ENCODE results near the gene TLX2. TPM values are rescaled to one million over a fixed set of nuclear protein-coding genes. Genes with fewer than 3 reads are reported as not detected.
A peak's percentile ranks its signal among the peaks of the same experiment; 100 is the strongest.

The TLX2 gene
- total RNA-seq, 2 donors from 2014 or later = 0.16 to 1.5 TPM

DNA sequence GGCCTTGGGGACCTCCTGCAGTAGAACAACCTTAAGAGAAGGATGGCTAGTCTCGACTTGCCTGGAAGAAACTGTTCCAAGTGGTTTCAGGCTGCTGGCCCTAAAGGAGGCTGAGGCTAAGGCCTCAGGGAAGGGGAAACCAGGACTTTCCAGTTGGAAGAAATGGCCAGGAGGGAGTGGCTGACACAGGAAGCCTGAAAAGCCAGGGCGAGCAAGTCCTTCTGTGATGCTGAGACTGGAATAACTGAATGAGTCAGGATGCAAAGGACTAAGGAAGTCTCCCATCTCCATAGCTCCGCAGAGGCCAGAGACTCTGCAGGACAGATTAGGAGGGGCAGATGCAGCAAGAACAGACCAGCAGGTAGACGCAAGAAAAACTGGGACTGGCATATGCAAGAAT is 22.9 kb downstream of the TLX2 start:
- Mint-ChIP-seq H3K27ac (no peak overlapping the region), H3K27me3 (peaks cover 40% of the 10 kb centered on the region), H3K4me3 (no peak overlapping the region), H3K36me3 (ENCODE audit: low read depth) (peaks cover 4% of the 10 kb centered on the region), H3K4me1 (peaks cover 4% of the 10 kb centered on the region)
- H3K9me3 ChIP-seq (ENCODE audit: control insufficient read depth, low read length, poor library complexity, severe bottlenecking) = no peaks in the 10 kb centered on the region
- DNase-seq = no peak
- ATAC-seq = no peak

DNA sequence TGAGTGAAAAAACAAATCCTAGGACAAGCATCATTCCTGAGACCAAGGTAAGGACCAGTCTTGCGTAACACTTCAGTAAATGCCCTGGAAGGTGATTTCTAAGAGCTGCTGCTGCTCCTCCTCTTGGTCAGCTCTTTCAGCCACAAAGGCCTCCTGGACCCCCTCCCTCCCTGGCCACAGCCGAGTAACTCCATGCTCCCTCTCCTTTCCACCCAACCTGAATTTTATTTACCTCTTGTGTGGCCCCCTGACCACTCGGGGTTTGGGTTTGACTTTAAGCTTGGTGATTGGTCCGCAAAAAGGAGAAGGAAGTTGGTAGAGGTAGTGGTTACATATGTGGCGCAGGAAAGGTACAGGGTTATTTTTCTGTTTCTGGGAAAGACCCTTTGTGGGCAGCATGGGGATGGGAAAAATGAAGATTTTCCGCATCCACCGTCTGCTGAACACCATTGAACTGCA is 24.7 kb downstream of the TLX2 start:
- Mint-ChIP-seq H3K4me3 (peak overlapping the region; percentile 31), H3K36me3 (ENCODE audit: low read depth) (peaks cover 8% of the 10 kb centered on the region), H3K4me1 (peaks cover 2% of the 10 kb centered on the region), H3K27me3 (peaks cover 54% of the 10 kb centered on the region), H3K27ac (no peak overlapping the region)
- DNase-seq (no peak), ATAC-seq (no peak)
- H3K9me3 ChIP-seq (ENCODE audit: control insufficient read depth, low read length, poor library complexity, severe bottlenecking) = no peaks in the 10 kb centered on the region

DNA sequence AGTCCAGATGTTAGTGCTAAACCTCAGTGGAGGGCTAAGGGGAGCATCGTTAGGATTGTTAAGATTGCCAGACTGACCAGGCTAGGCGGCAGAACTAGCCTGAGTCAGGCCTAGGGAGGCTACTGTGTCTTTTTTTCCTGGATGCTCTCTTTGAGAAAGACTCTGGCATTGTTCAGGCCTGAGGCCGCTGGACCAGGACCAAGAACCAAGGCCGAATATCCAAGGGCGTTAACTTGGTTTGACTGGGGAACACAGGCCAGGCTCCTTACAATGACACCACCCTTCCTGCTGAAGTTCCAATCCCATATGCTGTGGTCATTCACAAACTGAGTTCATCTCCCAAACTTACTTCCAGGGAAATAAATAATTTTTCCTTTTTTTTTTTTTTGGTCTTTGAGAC is 26.0 kb downstream of the TLX2 start:
- no peak overlapping the region for H3K4me3 Mint-ChIP-seq
- no peak overlapping the region for H3K27ac Mint-ChIP-seq
- H3K4me1 Mint-ChIP-seq = peaks cover 4% of the 10 kb centered on the region
- no peak for ATAC-seq
- peaks cover 8% of the 10 kb centered on the region for H3K36me3 Mint-ChIP-seq (ENCODE audit: low read depth)
- H3K9me3 ChIP-seq (ENCODE audit: control insufficient read depth, low read length, poor library complexity, severe bottlenecking) = no peaks in the 10 kb centered on the region
- DNase-seq = no peak
- peaks cover 60% of the 10 kb centered on the region for H3K27me3 Mint-ChIP-seq

DNA sequence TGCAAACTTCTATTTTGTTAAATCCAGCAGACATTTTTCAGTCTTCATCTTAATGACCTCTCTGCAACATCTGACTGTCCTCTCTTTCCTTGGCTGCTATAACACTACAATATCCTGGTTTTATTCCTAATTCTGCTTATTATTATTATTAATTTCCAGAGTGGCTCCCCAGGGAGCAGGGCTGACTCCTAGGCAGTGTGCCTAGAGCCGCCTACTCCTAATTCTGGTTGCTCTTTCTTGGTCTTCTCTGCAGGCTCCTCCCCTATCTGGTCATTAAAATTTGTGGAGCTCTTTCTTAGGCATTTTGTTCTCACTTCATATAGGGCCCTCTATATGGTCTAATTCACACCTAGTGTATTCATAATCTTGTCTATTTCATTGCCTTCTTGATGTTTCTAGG is 28.7 kb downstream of the TLX2 start:
- ATAC-seq = no peak
- no peak overlapping the region for H3K4me3 Mint-ChIP-seq
- peaks cover 74% of the 10 kb centered on the region for H3K27me3 Mint-ChIP-seq

DNA sequence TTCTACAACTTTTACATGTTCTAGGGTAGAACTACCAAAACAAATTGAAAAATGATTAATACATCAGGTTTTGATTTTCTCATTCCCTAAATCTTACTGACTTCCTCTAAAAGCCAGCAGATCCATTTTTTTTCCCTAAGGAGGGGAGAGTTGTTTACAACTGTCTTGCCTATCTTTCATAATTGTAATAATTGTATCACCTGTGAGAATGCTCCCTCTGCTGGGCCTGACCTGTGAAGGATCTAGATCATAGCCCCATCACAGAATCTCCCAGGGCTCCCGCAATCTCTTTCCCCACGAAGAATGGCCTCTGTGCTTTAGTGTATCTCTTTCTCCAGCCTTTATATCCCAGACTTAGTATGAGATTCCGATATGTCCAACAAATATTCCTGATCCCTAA is 30.4 kb downstream of the TLX2 start:
- H3K36me3 Mint-ChIP-seq (ENCODE audit: low read depth) = peaks cover 16% of the 10 kb centered on the region
- no peak overlapping the region for H3K27ac Mint-ChIP-seq
- H3K27me3 Mint-ChIP-seq = peaks cover 69% of the 10 kb centered on the region
- DNase-seq (no peak), ATAC-seq (no peak)
- H3K4me1 Mint-ChIP-seq = peaks cover 10% of the 10 kb centered on the region
- H3K9me3 ChIP-seq (ENCODE audit: control insufficient read depth, low read length, poor library complexity, severe bottlenecking) = no peaks in the 10 kb centered on the region
- H3K4me3 Mint-ChIP-seq = no peak overlapping the region

More for the DNA sequence above, 28.7 kb downstream of the TLX2 start:
- no peaks in the 10 kb centered on the region for H3K9me3 ChIP-seq (ENCODE audit: control insufficient read depth, low read length, poor library complexity, severe bottlenecking)
- Mint-ChIP-seq H3K4me1 (peaks cover 4% of the 10 kb centered on the region), H3K36me3 (ENCODE audit: low read depth) (peaks cover 11% of the 10 kb centered on the region), H3K27ac (peak overlapping the region; percentile 53)
- no peak for DNase-seq

DNA sequence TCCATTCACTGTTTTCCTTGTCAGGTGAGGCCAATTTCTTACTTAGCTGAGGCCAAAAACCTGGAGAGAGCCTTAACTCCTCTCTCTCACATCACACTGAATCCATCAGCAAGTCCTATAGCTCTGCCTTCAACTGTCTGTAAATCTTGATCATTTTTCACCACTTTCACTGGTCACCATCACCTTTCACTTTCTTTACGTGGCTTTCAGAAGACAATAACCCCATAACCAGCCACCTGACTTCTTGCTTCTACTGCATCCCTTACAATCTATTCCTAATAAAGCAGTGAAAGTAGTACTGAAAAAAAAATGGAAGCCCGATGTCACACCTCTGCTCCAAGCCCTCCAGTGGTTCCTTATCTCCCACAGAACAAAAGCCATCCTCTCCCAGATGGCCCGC is 31.8 kb downstream of the TLX2 start:
- peaks cover 76% of the 10 kb centered on the region for H3K27me3 Mint-ChIP-seq
- H3K9me3 ChIP-seq (ENCODE audit: control insufficient read depth, low read length, poor library complexity, severe bottlenecking) = no peaks in the 10 kb centered on the region
- ATAC-seq (no peak), DNase-seq (no peak)
- H3K4me3 Mint-ChIP-seq = no peak overlapping the region
- H3K36me3 Mint-ChIP-seq (ENCODE audit: low read depth) = peaks cover 18% of the 10 kb centered on the region
- peaks cover 10% of the 10 kb centered on the region for H3K4me1 Mint-ChIP-seq
- H3K27ac Mint-ChIP-seq = no peak overlapping the region

DNA sequence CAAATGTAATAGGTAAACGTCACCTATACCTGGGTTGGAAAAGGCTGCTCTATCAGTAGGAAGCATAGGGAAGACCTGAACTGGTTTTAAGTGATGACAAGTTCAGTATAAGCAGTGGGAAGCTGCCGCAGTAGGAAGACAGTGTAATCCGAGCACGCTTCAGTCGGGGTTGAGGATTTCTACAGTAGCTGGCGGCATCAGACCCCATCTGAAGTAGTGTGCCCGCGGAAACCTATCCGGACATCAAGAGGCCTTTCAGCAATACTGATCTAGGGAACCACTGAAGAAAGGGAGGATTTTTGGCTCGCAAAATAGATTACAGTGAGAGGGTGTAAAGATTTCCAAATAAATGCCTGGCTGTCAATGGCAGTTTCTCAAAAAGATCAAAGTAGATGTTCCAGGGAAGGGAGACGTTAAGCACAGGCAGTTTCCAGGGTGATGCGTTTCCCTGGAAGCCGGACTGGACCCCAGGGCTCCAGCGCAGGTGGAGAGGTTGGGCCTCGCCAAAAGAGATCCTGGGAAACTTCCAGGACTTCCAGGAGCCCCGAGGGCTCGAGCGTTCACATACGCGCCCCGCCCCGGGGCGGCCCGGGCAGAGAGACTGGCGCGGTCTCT is 34.1 kb downstream of the TLX2 start:
- Mint-ChIP-seq H3K27ac (no peak overlapping the region), H3K36me3 (ENCODE audit: low read depth) (peaks cover 18% of the 10 kb centered on the region), H3K4me1 (peaks cover 20% of the 10 kb centered on the region), H3K4me3 (peak overlapping the region; percentile 79), H3K27me3 (peaks cover 68% of the 10 kb centered on the region)
- H3K9me3 ChIP-seq (ENCODE audit: control insufficient read depth, low read length, poor library complexity, severe bottlenecking) = no peaks in the 10 kb centered on the region
- DNase-seq = no peak
- ATAC-seq = peak; percentile 21

DNA sequence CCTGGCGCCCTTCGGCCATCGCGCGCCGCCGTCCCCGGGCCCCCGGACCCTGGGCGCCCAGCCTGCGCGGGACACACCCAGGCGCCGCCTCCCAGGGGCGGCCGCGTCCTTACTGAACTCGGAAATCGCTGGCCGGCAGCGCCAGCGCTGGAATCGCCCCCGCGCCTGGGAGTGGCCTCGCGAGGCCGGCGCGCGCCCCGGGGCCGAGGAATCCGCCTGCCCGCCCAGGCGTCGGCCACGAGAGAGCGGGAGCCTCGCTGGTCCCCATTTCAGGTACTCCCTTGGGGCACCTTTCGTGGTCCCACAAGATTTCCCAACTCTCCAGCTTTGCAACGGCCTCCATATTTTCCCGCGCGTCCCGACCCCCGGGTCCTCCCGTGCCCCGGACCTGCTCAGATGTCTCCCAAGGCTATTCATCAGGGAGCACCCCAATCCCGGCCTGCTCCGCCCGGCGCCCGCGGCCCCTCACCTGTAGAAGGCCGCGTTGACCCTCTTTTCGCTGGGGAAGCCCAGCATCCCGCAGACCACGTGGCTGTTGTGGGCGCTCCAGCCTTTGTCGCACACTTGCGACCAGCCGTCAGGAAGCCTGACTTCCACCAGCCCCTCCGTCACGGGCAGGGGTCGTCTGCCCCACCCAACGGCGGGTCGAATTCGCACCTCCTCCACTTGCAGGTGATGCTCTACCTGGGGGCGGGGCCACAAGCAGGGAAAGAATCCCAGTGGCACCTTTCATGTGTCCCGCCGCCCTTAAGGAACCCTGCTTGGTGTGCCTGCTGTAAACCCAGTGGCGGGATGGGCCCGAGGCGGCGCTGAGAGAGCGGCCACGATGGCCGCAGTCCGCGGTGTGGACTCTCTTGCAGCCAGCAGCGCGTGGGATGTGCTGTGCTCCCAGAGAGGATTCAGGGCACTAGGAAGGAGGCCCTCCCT is 34.9 kb downstream of the TLX2 start:
- peaks cover 23% of the 10 kb centered on the region for H3K4me1 Mint-ChIP-seq
- no peak overlapping the region for H3K27ac Mint-ChIP-seq
- H3K36me3 Mint-ChIP-seq (ENCODE audit: low read depth) = peaks cover 18% of the 10 kb centered on the region
- peaks cover 66% of the 10 kb centered on the region for H3K27me3 Mint-ChIP-seq
- H3K4me3 Mint-ChIP-seq = peak overlapping the region; percentile 75
- ATAC-seq (no peak), DNase-seq (no peak)
- no peaks in the 10 kb centered on the region for H3K9me3 ChIP-seq (ENCODE audit: control insufficient read depth, low read length, poor library complexity, severe bottlenecking)

DNA sequence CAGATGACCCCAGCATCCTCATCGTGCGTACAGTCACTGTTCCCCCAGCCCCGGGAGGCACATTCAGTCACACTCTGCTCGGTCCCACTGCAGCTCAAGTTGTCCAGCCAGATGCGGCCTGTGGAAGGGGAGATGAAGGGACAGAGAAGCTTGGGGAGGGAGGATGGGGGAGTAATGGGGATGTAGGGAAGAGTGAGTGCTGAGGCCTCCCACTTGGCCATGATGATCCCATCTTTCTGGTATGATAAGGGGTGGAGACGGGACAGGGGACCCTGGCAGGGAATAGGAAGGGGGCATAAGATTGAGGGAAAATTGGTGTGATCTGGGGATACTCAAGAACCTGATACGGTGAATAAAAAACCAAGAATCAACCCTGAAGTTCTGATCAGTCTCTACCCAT is 36.0 kb downstream of the TLX2 start:
- Mint-ChIP-seq H3K4me1 (peaks cover 24% of the 10 kb centered on the region), H3K27ac (no peak overlapping the region), H3K36me3 (ENCODE audit: low read depth) (peaks cover 18% of the 10 kb centered on the region), H3K4me3 (no peak overlapping the region), H3K27me3 (peaks cover 60% of the 10 kb centered on the region)
- no peaks in the 10 kb centered on the region for H3K9me3 ChIP-seq (ENCODE audit: control insufficient read depth, low read length, poor library complexity, severe bottlenecking)
- ATAC-seq (no peak), DNase-seq (no peak)

DNA sequence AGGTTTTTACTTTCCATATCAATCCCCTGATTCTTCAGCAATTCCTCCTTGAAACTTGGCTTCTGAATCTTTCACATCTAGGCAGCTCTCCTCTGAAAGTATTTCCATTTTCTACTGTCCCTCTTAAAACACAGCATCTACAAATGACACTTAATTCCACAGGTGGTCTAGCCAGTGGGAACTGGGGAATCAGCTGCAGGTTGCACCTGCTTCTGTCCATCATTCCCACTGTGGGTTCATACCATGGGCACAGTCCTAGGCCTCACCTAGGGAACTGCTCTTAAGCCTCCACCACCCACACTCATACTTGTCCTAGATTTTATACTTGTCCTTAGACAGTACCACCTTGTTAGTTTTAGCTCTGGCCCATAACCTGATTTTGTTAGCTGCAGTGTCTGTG is 37.3 kb downstream of the TLX2 start:
- no peak overlapping the region for H3K27ac Mint-ChIP-seq
- H3K9me3 ChIP-seq (ENCODE audit: control insufficient read depth, low read length, poor library complexity, severe bottlenecking) = no peaks in the 10 kb centered on the region
- H3K27me3 Mint-ChIP-seq = peaks cover 47% of the 10 kb centered on the region
- peaks cover 29% of the 10 kb centered on the region for H3K4me1 Mint-ChIP-seq
- ATAC-seq = no peak
- no peak overlapping the region for H3K4me3 Mint-ChIP-seq
- DNase-seq = no peak
- peaks cover 15% of the 10 kb centered on the region for H3K36me3 Mint-ChIP-seq (ENCODE audit: low read depth)

DNA sequence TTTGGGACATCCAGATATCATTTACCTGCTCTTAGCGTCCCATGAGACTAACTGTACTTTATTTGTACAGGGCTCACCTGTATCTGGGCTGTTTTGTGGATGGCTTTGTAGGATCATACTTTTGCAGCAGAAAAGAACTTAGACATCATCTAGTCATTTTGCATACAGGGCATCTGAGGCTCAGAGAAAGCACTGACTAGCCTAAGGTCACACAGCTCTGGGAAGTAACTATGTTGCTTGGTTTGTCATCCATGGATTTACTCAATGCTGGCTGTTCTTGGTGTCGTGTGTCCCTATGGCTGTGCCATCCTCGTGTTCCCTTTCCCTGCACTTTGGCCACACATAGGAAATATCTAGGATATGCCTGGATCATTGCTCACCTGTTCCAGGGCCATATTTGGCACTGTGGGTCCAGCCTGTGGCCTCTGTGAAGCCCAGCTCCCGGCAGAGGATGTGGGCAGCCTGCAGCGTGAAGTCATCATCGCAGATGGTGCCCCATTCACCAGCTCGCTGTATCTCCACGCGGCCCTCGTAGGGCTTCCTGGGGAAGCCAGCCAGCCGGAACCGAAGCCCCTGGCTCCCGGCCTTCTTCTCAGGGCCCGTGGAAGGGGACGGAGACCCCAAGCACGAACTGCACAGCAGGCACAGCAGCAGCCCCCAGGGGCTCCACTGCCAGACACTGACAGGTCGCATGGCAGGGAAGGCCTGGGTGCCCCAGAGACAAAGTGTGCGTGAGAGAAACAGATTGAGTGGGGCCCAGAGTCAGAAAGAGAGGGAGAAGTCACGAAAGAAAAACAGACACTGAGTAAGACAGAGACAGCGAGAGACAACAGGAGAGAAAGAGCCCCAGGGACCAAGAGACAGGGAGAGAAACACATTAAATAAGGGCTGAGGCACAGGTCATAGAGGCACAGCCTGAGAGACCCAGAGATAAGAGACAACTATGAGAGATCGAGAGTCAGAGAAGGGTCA is 38.0 kb downstream of the TLX2 start:
- Mint-ChIP-seq H3K27me3 (peaks cover 43% of the 10 kb centered on the region), H3K27ac (peak overlapping the region; percentile 92), H3K36me3 (ENCODE audit: low read depth) (peaks cover 14% of the 10 kb centered on the region), H3K4me1 (peaks cover 29% of the 10 kb centered on the region), H3K4me3 (peak overlapping the region; percentile 83)
- DNase-seq (no peak), ATAC-seq (no peak)
- H3K9me3 ChIP-seq (ENCODE audit: control insufficient read depth, low read length, poor library complexity, severe bottlenecking) = no peaks in the 10 kb centered on the region

DNA sequence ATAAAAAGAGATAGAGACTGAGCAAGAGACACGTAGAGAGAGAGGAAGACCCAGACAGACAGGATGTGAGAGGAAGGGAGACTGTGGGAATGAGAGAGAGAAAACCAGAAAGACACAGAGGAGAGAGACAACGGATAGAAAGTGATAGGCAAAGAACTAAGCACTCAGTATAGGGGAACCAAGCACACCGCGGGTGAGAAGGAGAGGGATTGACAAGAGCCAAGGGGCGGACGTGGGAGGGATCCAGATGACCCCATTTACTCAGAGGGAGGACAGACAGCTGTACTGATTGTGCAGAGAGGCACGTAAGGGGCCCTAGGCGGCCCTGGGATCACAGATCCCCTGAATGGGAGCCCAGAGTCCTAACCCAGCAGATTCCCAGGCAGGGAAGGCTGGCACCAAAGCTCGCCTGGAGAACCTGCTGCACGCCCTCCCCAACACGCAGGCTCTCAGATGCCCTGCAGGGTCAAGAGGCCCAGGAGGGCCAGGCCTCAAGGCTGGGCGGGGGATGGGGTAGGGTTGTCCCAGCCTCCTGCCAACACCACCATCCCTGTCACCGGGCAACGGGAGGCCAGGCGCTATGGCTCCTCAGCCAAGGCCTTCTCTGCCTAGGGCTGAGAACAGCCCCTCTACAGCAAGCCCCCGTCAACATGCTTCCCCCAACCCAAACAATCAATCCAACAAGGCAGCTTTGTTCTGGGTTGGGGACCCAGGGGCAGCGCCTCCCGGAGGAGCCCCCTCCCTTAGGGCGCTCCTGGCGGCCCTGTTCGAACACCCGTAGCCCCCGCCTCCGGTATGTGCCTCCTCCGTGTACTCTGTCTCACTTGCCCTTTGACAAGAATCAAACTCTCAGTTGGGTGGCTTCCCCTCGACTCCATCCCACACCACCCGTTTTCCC is 38.9 kb downstream of the TLX2 start:
- peaks cover 11% of the 10 kb centered on the region for H3K36me3 Mint-ChIP-seq (ENCODE audit: low read depth)
- ATAC-seq = no peak
- peaks cover 27% of the 10 kb centered on the region for H3K4me1 Mint-ChIP-seq
- no peaks in the 10 kb centered on the region for H3K9me3 ChIP-seq (ENCODE audit: control insufficient read depth, low read length, poor library complexity, severe bottlenecking)
- H3K27ac Mint-ChIP-seq = peak overlapping the region; percentile 92
- no peak for DNase-seq
- peak overlapping the region; percentile 91 for H3K4me3 Mint-ChIP-seq
- peaks cover 34% of the 10 kb centered on the region for H3K27me3 Mint-ChIP-seq
